ENCODE measurements around the gene TVP23A. TPM values are rescaled to one million over a fixed set of nuclear protein-coding genes. Genes with fewer than 3 reads are reported as not detected.

The TVP23A gene
- total RNA-seq, 4 donors from 2014 or later = 0.13 to 0.45 TPM; not detected in 2

DNA sequence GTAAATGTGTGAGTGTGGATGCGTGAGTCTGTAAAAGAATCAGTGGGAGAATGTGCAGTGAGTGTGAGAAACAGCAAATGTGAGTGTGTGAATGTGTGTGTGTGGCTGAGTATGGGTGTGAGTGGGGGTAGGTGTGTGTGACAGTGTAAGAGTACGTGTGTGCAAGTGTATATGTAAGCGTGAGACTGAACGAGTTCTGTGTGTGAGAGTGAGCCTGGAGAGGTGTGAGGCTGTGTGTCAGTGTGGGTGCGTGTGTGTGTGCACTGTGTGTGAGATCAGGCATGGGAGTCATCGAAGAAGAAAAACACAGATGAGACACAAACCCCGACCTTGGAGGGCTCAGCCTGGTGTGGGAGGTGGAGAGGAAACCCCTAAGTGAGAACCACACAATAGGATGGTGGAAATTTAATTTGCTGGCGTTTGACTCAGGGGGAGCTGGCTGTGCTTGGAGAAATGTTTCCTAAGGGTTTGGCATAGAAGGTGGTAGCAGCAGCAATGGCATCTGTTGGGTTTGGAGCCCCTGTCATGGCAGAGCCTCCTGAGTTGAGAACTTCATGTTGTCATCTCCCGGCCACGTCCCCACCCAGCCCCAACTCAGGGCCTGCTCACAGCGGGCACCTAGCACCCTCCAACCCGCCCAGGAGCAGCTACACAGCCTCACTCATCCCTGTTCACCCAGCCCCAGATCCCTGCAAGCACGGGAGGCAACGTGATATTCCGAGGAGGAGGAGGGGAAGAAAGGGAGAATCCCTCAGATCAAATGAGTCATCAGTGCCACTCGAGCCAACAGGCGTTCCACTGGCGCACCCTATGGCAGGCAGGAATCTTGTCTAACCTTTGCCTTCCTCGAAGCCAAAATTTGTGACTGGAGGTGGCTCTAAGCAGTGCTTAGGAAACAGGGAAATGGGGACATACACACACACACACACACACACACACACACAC lies 89.2 kb downstream of the TVP23A start:
- Histone ChIP-seq H3K4me3 (replicated peaks in 1 of 3) (no peak overlapping the region), H3K36me3 (no peaks in the 10 kb centered on the region), H3K27ac (no peak overlapping the region), H3K4me1 (no peaks in the 10 kb centered on the region), H3K27me3 (no peaks in the 10 kb centered on the region), H3K9me3 (no peaks in the 10 kb centered on the region)
- TF ChIP-seq, protein P1, sequence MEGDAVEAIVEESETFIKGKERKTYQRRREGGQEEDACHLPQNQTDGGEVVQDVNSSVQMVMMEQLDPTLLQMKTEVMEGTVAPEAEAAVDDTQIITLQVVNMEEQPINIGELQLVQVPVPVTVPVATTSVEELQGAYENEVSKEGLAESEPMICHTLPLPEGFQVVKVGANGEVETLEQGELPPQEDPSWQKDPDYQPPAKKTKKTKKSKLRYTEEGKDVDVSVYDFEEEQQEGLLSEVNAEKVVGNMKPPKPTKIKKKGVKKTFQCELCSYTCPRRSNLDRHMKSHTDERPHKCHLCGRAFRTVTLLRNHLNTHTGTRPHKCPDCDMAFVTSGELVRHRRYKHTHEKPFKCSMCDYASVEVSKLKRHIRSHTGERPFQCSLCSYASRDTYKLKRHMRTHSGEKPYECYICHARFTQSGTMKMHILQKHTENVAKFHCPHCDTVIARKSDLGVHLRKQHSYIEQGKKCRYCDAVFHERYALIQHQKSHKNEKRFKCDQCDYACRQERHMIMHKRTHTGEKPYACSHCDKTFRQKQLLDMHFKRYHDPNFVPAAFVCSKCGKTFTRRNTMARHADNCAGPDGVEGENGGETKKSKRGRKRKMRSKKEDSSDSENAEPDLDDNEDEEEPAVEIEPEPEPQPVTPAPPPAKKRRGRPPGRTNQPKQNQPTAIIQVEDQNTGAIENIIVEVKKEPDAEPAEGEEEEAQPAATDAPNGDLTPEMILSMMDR (IDR thresholded peaks at IDR 0.05) = no peak
- no peak for TF ChIP-seq POLR2A (IDR thresholded peaks at IDR 0.05)
- no peak for DNase-seq
- intact Hi-C loops (cut with DNase I) = no loop called here
- WGBS, 2 donors = 68 to 82% methylated on average over 12 to 19 of the region's 19 CpGs

DNA sequence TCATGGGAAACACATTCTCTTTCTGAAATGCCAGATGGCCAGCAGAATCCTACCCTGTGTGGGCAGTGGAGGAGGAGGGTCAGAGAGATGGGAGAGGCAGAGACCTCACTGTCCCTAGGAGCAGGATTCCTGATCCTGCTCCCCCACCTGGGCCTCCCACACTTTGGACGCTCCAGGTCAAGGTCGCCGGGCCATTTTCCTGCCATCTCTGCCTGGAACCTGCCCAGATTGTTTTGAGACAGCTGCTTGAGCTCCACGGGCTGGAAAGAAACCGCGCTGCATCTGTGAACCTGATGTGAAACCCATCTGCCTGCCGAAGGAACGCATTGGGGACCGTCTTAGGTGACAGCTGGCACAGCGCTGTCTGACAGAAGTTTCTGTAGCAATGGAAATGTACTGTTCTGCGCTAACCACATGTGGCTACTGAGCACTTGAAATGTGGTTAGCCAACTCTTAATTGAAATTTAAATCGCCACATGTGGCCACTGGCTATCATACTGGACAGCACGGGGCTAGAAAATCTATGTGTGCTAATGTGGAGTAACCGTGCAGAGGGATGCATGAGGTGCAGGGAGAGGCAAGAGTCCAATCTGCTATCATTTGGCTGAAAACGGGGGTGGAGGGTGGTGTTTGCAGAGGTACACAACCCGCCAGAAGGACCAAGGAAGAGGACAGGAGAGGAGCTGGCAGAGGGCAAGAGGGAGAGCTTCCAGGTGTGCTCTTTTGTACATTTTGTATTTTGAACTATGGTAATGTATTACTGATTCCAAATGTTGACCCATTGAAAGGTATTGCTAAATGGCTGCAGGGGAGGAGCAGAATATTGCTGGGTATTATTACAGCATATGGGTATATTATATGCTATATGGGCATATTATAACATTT lies 90.3 kb downstream of the TVP23A start:
- H3K4me3 ChIP-seq (replicated peaks in 1 of 3) = no peak overlapping the region
- TF ChIP-seq, protein P1 (IDR thresholded peaks at IDR 0.05) = no peak
- no peak for TF ChIP-seq POLR2A (IDR thresholded peaks at IDR 0.05)
- no peaks in the 10 kb centered on the region for H3K4me1 ChIP-seq
- H3K9me3 ChIP-seq = no peaks in the 10 kb centered on the region
- H3K36me3 ChIP-seq = no peaks in the 10 kb centered on the region
- intact Hi-C loops (cut with DNase I) = no loop called here
- WGBS, 2 donors = 71 to 76% methylated on average over 16 of the region's 16 CpGs
- H3K27me3 ChIP-seq = no peaks in the 10 kb centered on the region
- no peak for DNase-seq
- H3K27ac ChIP-seq = no peak overlapping the region

Small RNA genes lying within 50 kb of the gene (small RNA-seq; reads per million reads assigned to genes)
- not detected for gene MTND4LP24
- not detected for gene MTND6P33

Other genes starting within 250 kb of the TVP23A start
- 10 to 100 TPM; 17.9 to 37.5 (median 23.1) TPM for gene EMP2, start 238.2 kb downstream of the TVP23A start, total RNA-seq
- gene TEKT5, start 123.9 kb downstream of the TVP23A start, total RNA-seq = 1 to 10 TPM in 1 of 4 donors, not detected in 3; 3.0 TPM
- 10 to 100 TPM; 28.0 to 42.4 (median 33.6) TPM for gene NUBP1, start 75.0 kb downstream of the TVP23A start, total RNA-seq
- gene CIITA, start 58.4 kb upstream of the TVP23A start, total RNA-seq = 10 to 100 TPM in 2 of 4 donors, 1 to 10 TPM in 2; 1.8 to 14.3 (median 10.0) TPM
- 10 to 100 TPM; 66.5 to 89.2 (median 74.6) TPM for gene DEXI, start 123.7 kb upstream of the TVP23A start, total RNA-seq
- gene CLEC16A, start 125.8 kb upstream of the TVP23A start, total RNA-seq = 10 to 100 TPM; 29.5 to 58.8 (median 48.4) TPM